ENCODE results near the gene TMEM191C.
"Not testable (repeated sequence)": the region's sequence is repeated elsewhere in the genome, so short reads cannot be mapped to it uniquely, and the experiment has no call there.

DNA sequence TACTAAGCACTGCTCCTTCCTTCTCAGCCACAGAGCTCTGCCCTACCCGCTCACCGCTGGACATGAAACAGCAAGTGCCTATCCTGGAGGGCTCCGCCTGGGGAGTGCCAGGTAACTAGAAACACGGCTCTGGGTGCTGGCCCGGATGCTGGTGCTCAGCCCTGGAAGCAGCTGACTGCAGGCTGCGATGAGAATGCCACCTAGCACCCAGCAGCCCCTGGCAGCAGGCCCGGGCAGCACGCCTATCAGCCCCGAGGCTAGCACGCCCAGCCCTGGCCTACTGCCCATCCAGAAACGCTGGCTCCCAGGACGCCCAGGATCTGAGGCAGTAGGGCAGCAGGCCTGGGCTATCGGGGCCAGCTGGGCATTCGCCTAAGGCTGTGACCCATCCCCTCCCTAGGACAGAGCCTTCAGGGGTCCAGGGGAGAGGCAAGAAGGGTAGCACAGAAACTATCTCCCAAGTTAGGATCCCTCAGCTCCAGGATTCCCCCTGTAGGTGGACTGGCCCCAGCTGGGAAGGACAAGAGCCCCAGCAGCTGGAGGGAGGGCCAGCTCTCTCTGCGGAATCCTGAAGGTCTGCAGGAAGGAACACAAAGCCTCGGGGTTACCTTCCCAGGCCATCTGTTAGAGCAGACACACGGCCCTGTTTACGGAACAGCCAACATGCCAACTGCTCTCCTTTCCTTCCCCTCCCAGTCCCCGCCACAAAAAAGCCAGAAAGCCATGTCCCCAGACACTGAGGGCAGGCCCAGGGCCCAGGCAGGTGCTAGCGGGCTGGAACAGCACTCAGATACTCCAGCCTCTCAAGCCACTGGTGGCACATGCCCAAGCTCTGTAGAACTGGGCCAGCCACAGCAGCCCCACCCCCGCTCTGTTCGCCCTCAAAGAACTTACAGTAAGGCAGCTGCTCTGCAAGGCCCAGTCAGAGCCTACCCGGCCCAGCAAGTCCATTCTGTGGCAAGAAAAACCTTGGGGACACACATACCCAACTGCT, 26.9 kb downstream of the TMEM191C start:
- TF ChIP-seq CTCF, EZH2 (IDR thresholded peaks at IDR 0.05): not testable (repeated sequence)
